SU-DHL-6 (cell line): Measurements from ENCODE around the gene OR10AD1.

Experiments used
- H2AFZ ChIP-seq: fragments of 200-600 bp; sonication (generic); 2 replicates; pipeline ENCODE4 v1.6.1; 2014; ENCODE audit warnings: low read depth, mild to moderate bottlenecking, moderate library complexity, mixed read lengths, antibody characterized with exemption, low read length; ENCODE audit not compliant: severe bottlenecking
- H3F3A ChIP-seq: fragments of 200-600 bp; shearing (Covaris generic); 2 replicates; pipeline ENCODE4 v1.6.0; 2016; ENCODE audit warnings: antibody characterized with exemption, mild to moderate bottlenecking; ENCODE audit not compliant: insufficient read depth
- H3K27ac ChIP-seq: fragments of 200-600 bp; sonication (generic); 2 replicates; pipeline ENCODE4 v1.5.1; 2016; ENCODE audit warnings: low read depth, mild to moderate bottlenecking, low read length, moderate library complexity, mixed read lengths
- H3K27me3 ChIP-seq: fragments of 200-600 bp; sonication (generic), shearing (Covaris generic); 2 replicates; pipeline ENCODE4 v1.6.0; 2014; ENCODE audit warnings: mild to moderate bottlenecking, low read length
- H3K36me3 ChIP-seq: fragments of 200-600 bp; sonication (generic); 2 replicates; pipeline ENCODE4 v1.6.1; 2014; ENCODE audit warnings: mild to moderate bottlenecking, low read length, mixed read lengths
- H3K4me2 ChIP-seq: fragments of 300-600, 200-600 bp; shearing (Covaris generic), sonication (generic); 2 replicates; pipeline ENCODE4 v1.6.0; 2014; ENCODE audit warnings: low read length, low read depth, mild to moderate bottlenecking; ENCODE audit not compliant: poor library complexity, severe bottlenecking
- H3K4me3 ChIP-seq: fragments of 200-600 bp; sonication (generic); 2 replicates; pipeline ENCODE4 v1.5.1; 2014; ENCODE audit warnings: antibody characterized with exemption, low read length, mild to moderate bottlenecking, mixed read lengths; ENCODE audit not compliant: insufficient read depth, poor library complexity, severe bottlenecking
- H3K79me2 ChIP-seq: fragments of 200-600 bp; sonication (generic); 2 replicates; pipeline ENCODE4 v1.6.1; 2014; ENCODE audit warnings: mild to moderate bottlenecking, low read length, moderate library complexity; ENCODE audit not compliant: insufficient read depth
- H3K9ac ChIP-seq: fragments of 200-600 bp; sonication (generic); 2 replicates; pipeline ENCODE4 v1.7.0; 2014; ENCODE audit warnings: mild to moderate bottlenecking, low read length
- H3K9me2 ChIP-seq: fragments of 200-600 bp; sonication (generic); replicated peaks from 2 replicates; pipeline ENCODE4 v1.6.1; 2014; ENCODE audit warnings: low read length; ENCODE audit not compliant: insufficient read depth
- H3K9me3 ChIP-seq: fragments of 200-600 bp; sonication (generic); 2 replicates; pipeline ENCODE4 v1.6.1; 2014; ENCODE audit warnings: low read length, mixed read lengths; ENCODE audit not compliant: insufficient read depth
- H4K20me1 ChIP-seq: fragments of 200-600 bp; sonication (generic); 2 replicates; pipeline ENCODE4 v1.6.1; 2014; ENCODE audit warnings: low read depth, mild to moderate bottlenecking, antibody characterized with exemption, low read length, moderate library complexity, mixed read lengths
- CTCF ChIP-seq: fragments of 200-600 bp; sonication (generic); IDR thresholded peaks from one replicate; pipeline ENCODE4 v1.5.1; 2017; ENCODE audit warnings: antibody characterized with exemption, mild to moderate bottlenecking, low read length, moderate library complexity; ENCODE audit not compliant: insufficient read depth, poor library complexity, severe bottlenecking
- EZH2phosphoT487 ChIP-seq: fragments of 200-600 bp; sonication (generic), shearing (Covaris generic); conservative IDR thresholded peaks from 2 replicates; pipeline ENCODE4 v1.6.1; 2018; ENCODE audit warnings: mild to moderate bottlenecking, antibody characterized with exemption, low read length, moderate library complexity, mixed read lengths

The OR10AD1 gene

GRCh38 chr12:48180857-48181495, 22.1 kb downstream of the OR10AD1 start:
- Histone ChIP-seq H3K9me3 (no peaks in the 10 kb centered on the region), H3F3A (no peaks in the 10 kb centered on the region), H3K9me2 (no peaks in the 10 kb centered on the region), H2AFZ (no peak overlapping the region), H3K4me2 (no peak overlapping the region), H3K27me3 (no peaks in the 10 kb centered on the region), H3K4me3 (no peak overlapping the region), H3K79me2 (no peaks in the 10 kb centered on the region), H3K36me3 (no peaks in the 10 kb centered on the region), H3K9ac (no peak overlapping the region), H4K20me1 (no peaks in the 10 kb centered on the region), H3K27ac (no peak overlapping the region)
- TF ChIP-seq CTCF (no peak), EZH2phosphoT487 (no peak)

- H3K4me3 ChIP-seq: no peak overlapping the region
Observed at GRCh38 chr12:48180424-48180823, 22.7 kb downstream of the OR10AD1 start.

GRCh38 chr12:48179466-48179865, 23.6 kb downstream of the OR10AD1 start:
- no peaks in the 10 kb centered on the region for H3K9me3 ChIP-seq
- no peaks in the 10 kb centered on the region for H3K27me3 ChIP-seq
- H2AFZ ChIP-seq: no peak overlapping the region
- no peak for TF ChIP-seq CTCF
- no peak overlapping the region for H3K27ac ChIP-seq
- no peak overlapping the region for H3K4me2 ChIP-seq
- no peak overlapping the region for H3K4me3 ChIP-seq
- no peaks in the 10 kb centered on the region for H4K20me1 ChIP-seq
- no peaks in the 10 kb centered on the region for H3F3A ChIP-seq
- H3K79me2 ChIP-seq: no peaks in the 10 kb centered on the region
- no peaks in the 10 kb centered on the region for H3K9me2 ChIP-seq
- no peaks in the 10 kb centered on the region for H3K36me3 ChIP-seq
- no peak overlapping the region for H3K9ac ChIP-seq

More at GRCh38 chr12:48180424-48180823, 22.7 kb downstream of the OR10AD1 start:
- Histone ChIP-seq H3K27ac (no peak overlapping the region), H3K36me3 (no peaks in the 10 kb centered on the region), H3K9me3 (no peaks in the 10 kb centered on the region), H3K9ac (no peak overlapping the region), H3K4me2 (no peak overlapping the region), H3K9me2 (no peaks in the 10 kb centered on the region), H4K20me1 (no peaks in the 10 kb centered on the region), H2AFZ (no peak overlapping the region), H3K27me3 (no peaks in the 10 kb centered on the region), H3F3A (no peaks in the 10 kb centered on the region), H3K79me2 (no peaks in the 10 kb centered on the region)
- TF ChIP-seq CTCF: no peak
- TF ChIP-seq EZH2phosphoT487: no peak
